Activated effector memory CD4-positive, alpha-beta T cell treated with anti-CD3 and anti-CD28 coated beads, Interleukin-2, amount 50 U/mL, for 16 hours (primary cell): Measurements from ENCODE around the gene TTN.

Source experiments
- DNase-seq: peaks from one replicate; pipeline ENCODE4 v3.0.0-alpha.2; 2020

Gene TTN

GRCh38 chr2:178480227-178481181 lies 326.7 kb downstream of the TTN start, which contains the start of gene PLEKHA3:
Gene PLEKHA3 (plus strand): TSS chr2:178480457. CDS start chr2:178480870, 413 bp downstream.
- DNase-seq, result peak; percentile 92

DNA sequence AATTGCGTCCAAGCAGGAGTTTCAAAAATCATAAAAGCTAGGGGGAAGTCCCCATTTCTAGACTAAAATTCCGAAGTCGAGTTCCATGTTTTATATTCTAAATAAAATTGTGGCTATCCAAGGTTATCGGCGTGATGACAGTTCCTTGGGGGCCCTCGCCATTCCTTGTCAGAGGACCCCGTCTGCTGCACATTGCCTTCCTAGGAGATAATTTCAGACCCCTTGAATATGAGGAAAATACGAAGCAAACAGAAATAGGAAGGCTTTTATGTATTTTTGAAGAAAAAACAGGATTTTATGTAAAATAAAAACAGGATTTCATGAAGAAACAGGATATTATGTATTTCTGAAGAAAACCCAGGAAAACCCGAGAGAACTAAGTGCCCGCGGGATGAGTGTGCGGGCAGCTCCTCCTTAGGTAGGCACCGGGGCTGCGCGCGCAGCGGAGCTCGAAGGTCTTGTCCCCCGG lies 327.4 kb downstream of the TTN start:
- DNase-seq, result no peak

DNA sequence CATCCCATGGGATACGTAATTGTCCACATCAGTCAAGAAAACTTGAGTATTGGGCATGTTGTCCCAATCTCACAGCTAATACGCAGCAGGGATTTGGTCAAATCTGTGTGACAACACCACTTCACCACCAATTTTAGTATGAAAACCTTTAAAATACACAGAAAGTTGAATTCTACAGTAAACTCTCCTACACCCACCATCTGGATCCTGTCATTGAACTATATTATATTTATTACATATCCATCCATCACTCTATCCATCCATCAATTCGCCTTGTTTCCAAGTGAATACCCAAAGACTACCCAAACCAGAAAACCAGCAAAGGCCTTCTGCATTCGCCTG lies 328.0 kb downstream of the TTN start:
- DNase-seq, result no peak

DNA sequence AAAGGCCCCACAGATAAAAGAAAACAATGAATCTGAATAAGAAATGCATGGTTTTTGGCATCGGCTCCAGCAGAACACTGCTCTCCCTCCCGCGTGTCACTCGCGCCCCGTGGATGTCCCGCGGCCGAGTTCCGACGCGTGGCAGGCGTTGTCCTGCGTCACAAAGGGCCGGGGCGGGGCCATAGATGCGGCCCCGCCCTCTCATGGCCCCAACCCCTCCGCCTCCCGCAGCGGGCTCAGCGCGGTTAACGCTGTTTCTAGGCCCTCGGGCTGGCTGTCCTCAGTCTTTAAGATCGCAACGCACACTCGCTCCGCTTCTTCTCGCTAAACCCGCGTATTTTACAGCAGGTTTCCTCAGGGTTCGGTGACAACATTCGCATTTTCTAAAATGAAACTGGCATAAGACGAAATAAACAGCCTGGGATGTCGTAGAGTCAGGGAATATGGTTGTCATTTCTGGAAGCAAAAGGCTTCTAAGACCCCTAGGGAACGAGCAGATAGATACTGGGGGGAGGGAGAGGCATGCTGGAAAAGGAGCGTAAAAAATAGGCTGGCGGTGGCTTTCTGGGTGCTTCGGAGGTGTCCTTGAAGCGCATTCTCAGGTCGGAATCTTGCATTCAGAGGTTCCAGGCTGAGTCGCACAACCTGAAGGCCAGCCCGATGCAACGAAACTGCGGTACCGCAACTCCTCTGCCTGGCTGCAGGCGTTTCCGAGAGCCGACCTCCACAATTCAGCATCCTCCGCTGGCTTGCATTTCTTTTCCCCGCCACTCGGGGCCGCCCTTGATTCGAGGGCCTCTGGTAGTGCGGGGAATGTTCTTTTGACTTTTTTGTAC lies 328.6 kb downstream of the TTN start, which contains the start of gene FKBP7:
TSS of gene FKBP7 (minus strand) at position 162 of the 836 bp plus-strand sequence. CDS start at position 61, 101 bp downstream.
- peak; percentile 94 for DNase-seq

DNA sequence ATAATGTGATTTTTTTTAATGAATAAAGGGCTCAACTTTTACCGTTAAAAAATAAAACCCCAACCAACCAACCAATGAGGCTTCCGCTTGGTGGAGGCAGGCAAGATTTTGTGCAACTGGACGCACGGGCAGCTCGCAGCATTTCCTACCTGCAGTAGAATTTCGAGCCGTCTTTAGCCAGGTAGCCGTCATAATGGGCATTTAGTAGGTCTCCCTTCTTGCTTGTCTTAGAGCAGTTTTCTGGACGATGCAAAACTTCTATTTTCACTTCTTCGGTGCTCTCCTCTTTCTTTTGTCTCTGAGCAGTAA lies 329.1 kb downstream of the TTN start:
- no peak for DNase-seq

GRCh38 chr2:178477443-178478129 lies 329.6 kb downstream of the TTN start:
- DNase-seq, result no peak

- DNase-seq, result no peak
Measured at GRCh38 chr2:178476477-178476876, 330.7 kb downstream of the TTN start.
